Lung (tissue), 12 donors: Measurements from ENCODE around the gene KLK10. TPM values are rescaled to one million over a fixed set of nuclear protein-coding genes. Genes with fewer than 3 reads are reported as not detected.

Experiments used
- ATAC-seq: fragments of 200-7000 bp; cut with Tn5 transposase; one replicate; pipeline ENCODE4 v1.9.1; 2020; ENCODE audit warnings: moderate number of reproducible peaks; ENCODE audit not compliant: insufficient read depth, low FRiP score
- DNase-seq, 3 donors: peaks; one replicate each; pipeline ENCODE4 v3.0.0-alpha.2; 2013 to 2017
- H3K27ac ChIP-seq, 2 donors: one replicate each; pipeline ENCODE4 v1.5.1; 2013; ENCODE audit warnings: mild to moderate bottlenecking in 2 of 2, moderate library complexity in 2 of 2, control low read depth in 1 of 2, inconsistent platforms in 1 of 2, low read depth in 1 of 2, low read length in 1 of 2
- H3K27me3 ChIP-seq, 3 donors: one replicate each; pipeline ENCODE4 v1.5.1; 2013; ENCODE audit warnings: low read length in 2 of 3; ENCODE audit not compliant: control insufficient read depth in 3 of 3, insufficient read depth in 3 of 3
- H3K36me3 ChIP-seq, 4 donors: one replicate each; pipeline ENCODE4 v1.5.1; 2013; ENCODE audit warnings: low read length in 4 of 4, mild to moderate bottlenecking in 1 of 4, moderate library complexity in 1 of 4; ENCODE audit not compliant: control insufficient read depth in 4 of 4, insufficient read depth in 4 of 4
- H3K4me1 ChIP-seq, 5 donors: one replicate each; pipeline ENCODE4 v1.5.1; 2013; ENCODE audit warnings: low read length in 5 of 5, mild to moderate bottlenecking in 2 of 5, moderate library complexity in 1 of 5; ENCODE audit not compliant: control insufficient read depth in 5 of 5, insufficient read depth in 5 of 5
- H3K4me3 ChIP-seq: one replicate; pipeline ENCODE4 v1.5.1; 2013; ENCODE audit warnings: mild to moderate bottlenecking, control low read depth, moderate library complexity
- H3K9ac ChIP-seq, 2 donors: one replicate each; pipeline ENCODE4 v1.5.1; 2013; ENCODE audit warnings: low read length in 2 of 2, control low read depth in 1 of 2; ENCODE audit not compliant: insufficient read depth in 1 of 2
- H3K9me3 ChIP-seq, 4 donors: one replicate each; pipeline ENCODE4 v1.5.1; 2013; ENCODE audit warnings: low read length in 3 of 4, mild to moderate bottlenecking in 1 of 4, moderate library complexity in 1 of 4; ENCODE audit not compliant: control insufficient read depth in 4 of 4, insufficient read depth in 3 of 4
- WGBS, 2 donors: extraction: QIAGEN DNeasy Blood & Tissue Kit; methylation state at CpG; one replicate each; pipeline ENCODE4 v1.1.7; 2013; 5-methylcytosine and 5-hydroxymethylcytosine counted together
- polyA plus RNA-seq, 2 donors: library from polyadenylated mRNA; stranded (reverse); fragments of 200-250 nt; gene quantifications; one replicate each; pipeline ENCODE4 v1.2.1, GENCODE V29; 2013
- total RNA-seq, 2 donors: library from RNA; depleted of rRNA in 1 of 2; stranded (reverse); fragments of >200 nt in 1 of 2; gene quantifications; one replicate each; pipeline ENCODE4 v1.2.1, GENCODE V29; 2014 to 2021
- TF ChIP-seq, protein P1 (sequence below): IDR thresholded peaks from 2 replicates; pipeline ENCODE4 v1.5.1; 2012; ENCODE audit warnings: mild to moderate bottlenecking; ENCODE audit errors: control extremely low read depth, extremely low read depth
- donor health status: control.
- donor health status: control.
- donor health status: Bipolar disorder and iron deficiency.
- donor health status: healthy.
- donor health status: DM: yes; HTN: yes; CAD: no.

KLK10 gene
- total and polyA plus RNA-seq, 4 donors = 9.8 to 34.2 (median 19.9) TPM

DNA sequence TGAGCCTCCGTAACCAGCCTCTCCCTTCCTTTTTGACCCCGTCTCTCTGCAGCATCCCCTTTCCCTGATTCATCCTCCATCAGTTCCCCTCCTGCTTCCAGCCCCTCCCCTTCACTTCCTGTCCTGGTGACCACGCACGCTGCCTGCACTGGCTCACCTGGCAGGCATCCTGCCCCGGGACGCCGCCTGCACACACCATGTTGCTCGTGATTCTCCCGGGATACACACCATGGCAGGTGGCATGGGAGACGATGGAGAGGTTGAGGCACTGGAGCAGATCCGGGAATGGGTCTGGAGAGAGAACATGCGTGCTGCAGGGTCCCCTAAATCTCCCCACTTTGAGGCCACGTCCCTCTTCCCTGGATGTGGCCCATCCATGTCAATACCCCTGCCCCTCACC, 11.1 kb upstream of the KLK10 start:
- TF ChIP-seq, protein P1, sequence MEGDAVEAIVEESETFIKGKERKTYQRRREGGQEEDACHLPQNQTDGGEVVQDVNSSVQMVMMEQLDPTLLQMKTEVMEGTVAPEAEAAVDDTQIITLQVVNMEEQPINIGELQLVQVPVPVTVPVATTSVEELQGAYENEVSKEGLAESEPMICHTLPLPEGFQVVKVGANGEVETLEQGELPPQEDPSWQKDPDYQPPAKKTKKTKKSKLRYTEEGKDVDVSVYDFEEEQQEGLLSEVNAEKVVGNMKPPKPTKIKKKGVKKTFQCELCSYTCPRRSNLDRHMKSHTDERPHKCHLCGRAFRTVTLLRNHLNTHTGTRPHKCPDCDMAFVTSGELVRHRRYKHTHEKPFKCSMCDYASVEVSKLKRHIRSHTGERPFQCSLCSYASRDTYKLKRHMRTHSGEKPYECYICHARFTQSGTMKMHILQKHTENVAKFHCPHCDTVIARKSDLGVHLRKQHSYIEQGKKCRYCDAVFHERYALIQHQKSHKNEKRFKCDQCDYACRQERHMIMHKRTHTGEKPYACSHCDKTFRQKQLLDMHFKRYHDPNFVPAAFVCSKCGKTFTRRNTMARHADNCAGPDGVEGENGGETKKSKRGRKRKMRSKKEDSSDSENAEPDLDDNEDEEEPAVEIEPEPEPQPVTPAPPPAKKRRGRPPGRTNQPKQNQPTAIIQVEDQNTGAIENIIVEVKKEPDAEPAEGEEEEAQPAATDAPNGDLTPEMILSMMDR = no peak
- H3K4me1 ChIP-seq = no peaks in the 10 kb centered on the region
- H3K27ac ChIP-seq = no peak overlapping the region
- no peaks in the 10 kb centered on the region for H3K36me3 ChIP-seq
- no peak overlapping the region for H3K4me3 ChIP-seq
- H3K9ac ChIP-seq = no peak overlapping the region
- ATAC-seq = no peak
- no peak for DNase-seq
- peaks cover 0 to 4% (median 3%) of the 10 kb centered on the region in 3 donors for H3K27me3 ChIP-seq
- WGBS, 2 donors = 73 to 76% methylated on average over 13 of the region's 13 CpGs
- peaks cover 0 to 9% (median 0%) of the 10 kb centered on the region in 4 donors for H3K9me3 ChIP-seq

DNA sequence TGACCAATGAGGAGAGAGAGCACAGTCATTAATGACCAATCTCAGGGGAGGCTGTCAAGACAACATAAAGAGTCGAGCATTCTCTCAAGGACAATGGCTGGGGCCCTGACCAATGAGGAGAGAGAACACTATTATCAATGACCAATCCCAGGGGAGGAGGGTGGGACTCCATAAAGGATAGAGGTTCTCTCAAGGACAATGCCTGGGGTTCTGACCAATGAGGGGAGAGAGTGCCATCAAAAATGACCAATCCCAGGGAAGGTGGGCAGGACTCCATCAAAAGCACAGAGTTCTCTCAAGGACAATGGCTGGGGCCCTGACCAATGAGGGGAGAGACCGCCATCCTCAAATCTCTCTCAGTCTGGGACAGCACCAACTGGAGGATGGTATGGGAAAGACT, 10.2 kb upstream of the KLK10 start:
- Histone ChIP-seq H3K36me3 (no peaks in the 10 kb centered on the region), H3K4me3 (no peak overlapping the region), H3K9me3 (peaks cover 0 to 9% (median 0%) of the 10 kb centered on the region in 4 donors), H3K4me1 (no peaks in the 10 kb centered on the region), H3K27me3 (peaks cover 0 to 8% (median 3%) of the 10 kb centered on the region in 3 donors), H3K9ac (no peak overlapping the region), H3K27ac (no peak overlapping the region)
- 78 to 93% methylated on average over 2 of the region's 2 CpGs for WGBS, 2 donors
- TF ChIP-seq, protein P1 = no peak
- no peak for ATAC-seq
- DNase-seq = no peak

DNA sequence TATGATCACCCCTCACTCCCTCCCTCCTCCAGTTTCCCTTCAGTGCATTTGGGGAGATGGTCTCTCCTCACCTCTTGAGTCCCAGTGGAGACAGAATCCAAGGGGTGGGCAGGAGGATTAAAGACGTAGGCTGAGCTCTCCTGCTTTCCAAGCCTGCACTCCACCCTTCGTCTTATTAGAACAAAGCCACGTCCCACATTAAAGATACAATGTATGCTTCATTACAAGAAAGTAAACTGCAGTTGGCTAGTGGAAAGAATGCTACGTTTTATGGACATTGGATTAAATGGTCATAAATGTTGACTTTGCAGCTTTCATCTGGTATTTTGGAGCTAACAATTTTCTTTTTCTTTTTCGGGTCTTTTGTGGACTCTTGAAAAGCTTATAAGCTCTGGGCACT, 8.4 kb upstream of the KLK10 start:
- Histone ChIP-seq H3K27me3 (peaks cover 0 to 8% (median 3%) of the 10 kb centered on the region in 3 donors), H3K4me1 (no peaks in the 10 kb centered on the region), H3K4me3 (no peak overlapping the region), H3K9me3 (peaks cover 0 to 10% (median 0%) of the 10 kb centered on the region in 4 donors), H3K9ac (no peak overlapping the region), H3K36me3 (no peaks in the 10 kb centered on the region), H3K27ac (no peak overlapping the region)
- no peak for ATAC-seq
- 58 to 77% methylated on average over 5 of the region's 5 CpGs for WGBS, 2 donors
- TF ChIP-seq, protein P1 = no peak
- no peak for DNase-seq
